GM23248 (cell line): ENCODE data around the gene MARCHF4. TPM values are rescaled to one million over a fixed set of nuclear protein-coding genes. Genes with fewer than 3 reads are reported as not detected.
A peak's percentile ranks its signal among the peaks of the same experiment; 100 is the strongest.

Source experiments
- DNase-seq: peaks from one replicate; pipeline ENCODE4 v3.0.0-alpha.2; 2015
- H2AFZ ChIP-seq: fragments of 200-600 bp; sonication (generic); 2 replicates; pipeline ENCODE4 v1.6.1; 2016; ENCODE audit warnings: antibody characterized with exemption
- H3F3A ChIP-seq: fragments of 200-600 bp; sonication (generic); 2 replicates; pipeline ENCODE4 v1.6.1; 2016; ENCODE audit warnings: mild to moderate bottlenecking, antibody characterized with exemption, mixed run types; ENCODE audit not compliant: insufficient read depth
- H3K27ac ChIP-seq: fragments of 200-600 bp; sonication (generic); 2 replicates; pipeline ENCODE4 v1.5.1; 2016; ENCODE audit warnings: mild to moderate bottlenecking
- H3K27me3 ChIP-seq: fragments of 200-600 bp; sonication (generic); replicated peaks from 2 replicates; pipeline ENCODE4 v1.6.1; 2016; ENCODE audit warnings: mild to moderate bottlenecking; ENCODE audit not compliant: insufficient read depth
- H3K36me3 ChIP-seq: fragments of 200-600 bp; sonication (generic); 2 replicates; pipeline ENCODE4 v1.6.1; 2016; ENCODE audit warnings: low read depth, mild to moderate bottlenecking
- H3K4me1 ChIP-seq: fragments of 200-600 bp; sonication (generic); 2 replicates; pipeline ENCODE4 v1.6.1; 2016; ENCODE audit warnings: mild to moderate bottlenecking; ENCODE audit not compliant: insufficient read depth
- H3K4me2 ChIP-seq: fragments of 200-600 bp; sonication (generic); one replicate; pipeline ENCODE4 v1.6.1; 2016; ENCODE audit warnings: mild to moderate bottlenecking; ENCODE audit not compliant: unreplicated experiment
- H3K4me3 ChIP-seq: fragments of 200-600 bp; sonication (generic); 2 replicates; pipeline ENCODE4 v1.5.1; 2016; ENCODE audit warnings: mild to moderate bottlenecking
- H3K79me2 ChIP-seq: fragments of 200-600 bp; sonication (generic); 2 replicates; pipeline ENCODE4 v1.6.1; 2016; ENCODE audit warnings: mild to moderate bottlenecking; ENCODE audit not compliant: insufficient read depth
- H3K9ac ChIP-seq: fragments of 200-600 bp; sonication (generic); 2 replicates; pipeline ENCODE4 v1.6.1; 2016; ENCODE audit warnings: mild to moderate bottlenecking
- H3K9me2 ChIP-seq: fragments of 200-600 bp; sonication (generic); 2 replicates; pipeline ENCODE4 v1.6.1; 2016; ENCODE audit warnings: mixed run types, mild to moderate bottlenecking, moderate library complexity; ENCODE audit not compliant: insufficient read depth
- H3K9me3 ChIP-seq: fragments of 200-600 bp; sonication (generic); one replicate; pipeline ENCODE4 v1.6.1; 2017; ENCODE audit warnings: low read depth
- H4K20me1 ChIP-seq: fragments of 200-600 bp; sonication (generic); 2 replicates; pipeline ENCODE4 v1.6.0; 2016; ENCODE audit not compliant: insufficient read depth
- EZH2 ChIP-seq: fragments of 200-600 bp; sonication (generic); IDR thresholded peaks from 2 replicates; pipeline ENCODE4 v1.6.1; 2018; ENCODE audit warnings: antibody characterized with exemption, mild to moderate bottlenecking; ENCODE audit not compliant: insufficient read depth, poor library complexity, severe bottlenecking
- EZH2phosphoT487 ChIP-seq: fragments of 200-600 bp; sonication (generic); IDR thresholded peaks from 2 replicates; pipeline ENCODE4 v1.6.1; 2018; ENCODE audit warnings: antibody characterized with exemption, moderate library complexity, mild to moderate bottlenecking, low read depth; ENCODE audit not compliant: insufficient read depth
- WGBS, 2 experiments: methylation state at CpG; one replicate each; pipeline ENCODE4 v1.1.6; 2015 to 2017; ENCODE audit warnings: low lambda C conversion rate in 2 of 2, low coverage in 1 of 2; ENCODE audit errors: missing lambda C conversion rate in 2 of 2; 5-methylcytosine and 5-hydroxymethylcytosine counted together
- in situ Hi-C: fragments of 300-500 bp; cut with MboI; formaldehyde crosslinking; loops from 2 replicates; pipeline ENCODE4 v1.15.0; 2020
- polyA plus RNA-seq: library from polyadenylated mRNA; unstranded; fragments of >200 nt; fragmentation: Nextera tagmentation; extraction: Ambion mirVana; gene quantifications from 2 replicates; pipeline ENCODE4 v1.2.1, GENCODE V29; 2016
- total RNA-seq: library from RNA; depleted of rRNA; stranded (reverse); fragments of >200 nt; shearing (Covaris generic); gene quantifications from 2 replicates; pipeline ENCODE4 v1.2.3, GENCODE V29; 2014

The MARCHF4 gene
- total and polyA plus RNA-seq, 2 experiments from 2014 or later: 7.8 to 14.5 TPM

GRCh38 chr2:216392945-216393840 lies 20.9 kb upstream of the MARCHF4 start:
- no peak for DNase-seq
- in situ Hi-C loops: no loop called here
- H3K79me2 ChIP-seq: no peaks in the 10 kb centered on the region
- no peaks in the 10 kb centered on the region for H4K20me1 ChIP-seq
- no peak overlapping the region for H3K4me2 ChIP-seq
- H3K36me3 ChIP-seq: no peaks in the 10 kb centered on the region
- H3K9ac ChIP-seq: no peak overlapping the region
- no peak overlapping the region for H3K4me3 ChIP-seq
- peaks cover 7% of the 10 kb centered on the region for H3K4me1 ChIP-seq
- no peak overlapping the region for H3K27ac ChIP-seq
- peaks cover 18% of the 10 kb centered on the region; the same call in 1 of the 2 replicates for H3F3A ChIP-seq
- no peak overlapping the region for H2AFZ ChIP-seq
- no peaks in the 10 kb centered on the region for H3K9me3 ChIP-seq
- TF ChIP-seq EZH2phosphoT487 (no peak), EZH2 (no peak)
- H3K27me3 ChIP-seq: no peaks in the 10 kb centered on the region
- H3K9me2 ChIP-seq: no peaks in the 10 kb centered on the region
- 73 to 75% methylated on average over 12 of the region's 12 CpGs for WGBS, 2 experiments

DNA sequence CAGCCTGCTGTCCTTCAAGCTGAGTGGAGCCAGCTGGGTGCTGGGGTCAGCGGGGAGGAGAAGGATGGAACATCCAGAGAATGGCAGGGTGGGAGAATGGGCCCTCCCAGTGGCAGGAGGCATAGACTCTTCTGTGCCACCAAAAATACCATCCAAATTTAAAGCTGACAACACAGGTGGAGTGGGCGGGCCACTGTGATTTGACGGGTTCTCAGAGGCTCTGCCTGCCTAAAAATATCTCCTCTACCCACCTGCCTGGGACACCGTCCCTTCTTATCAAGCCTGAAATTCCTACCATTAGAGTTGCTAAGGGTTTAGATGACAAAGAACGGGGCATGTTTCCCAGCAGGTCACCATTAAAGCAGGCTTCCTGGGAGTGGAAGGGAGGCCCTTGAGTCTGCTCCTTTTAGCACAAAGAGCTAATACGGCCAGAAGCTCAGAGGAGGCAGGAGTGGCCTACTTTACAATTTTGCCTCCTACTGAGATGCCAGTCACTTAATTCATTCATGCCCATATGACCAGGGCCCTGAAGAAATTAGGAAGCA lies 19.8 kb upstream of the MARCHF4 start:
- DNase-seq: no peak

GRCh38 chr2:216391401-216391800 lies 19.1 kb upstream of the MARCHF4 start:
- no peak overlapping the region for H2AFZ ChIP-seq
- in situ Hi-C loops: no loop called here

More for the DNA sequence above, 19.8 kb upstream of the MARCHF4 start:
- H3K79me2 ChIP-seq: no peaks in the 10 kb centered on the region
- no peaks in the 10 kb centered on the region for H3K9me2 ChIP-seq
- in situ Hi-C loops: no loop called here
- H3K4me2 ChIP-seq: no peak overlapping the region
- no peak overlapping the region for H3K27ac ChIP-seq
- H4K20me1 ChIP-seq: no peaks in the 10 kb centered on the region
- no peaks in the 10 kb centered on the region for H3K27me3 ChIP-seq
- no peaks in the 10 kb centered on the region for H3K36me3 ChIP-seq
- no peak overlapping the region for H2AFZ ChIP-seq
- 70 to 82% methylated on average over 6 of the region's 6 CpGs for WGBS, 2 experiments
- H3K9ac ChIP-seq: no peak overlapping the region
- H3K9me3 ChIP-seq: no peaks in the 10 kb centered on the region
- TF ChIP-seq EZH2 (no peak), EZH2phosphoT487 (no peak)
- peaks cover 7% of the 10 kb centered on the region for H3K4me1 ChIP-seq
- H3K4me3 ChIP-seq: no peak overlapping the region
- peaks cover 18% of the 10 kb centered on the region; the same call in 1 of the 2 replicates for H3F3A ChIP-seq

DNA sequence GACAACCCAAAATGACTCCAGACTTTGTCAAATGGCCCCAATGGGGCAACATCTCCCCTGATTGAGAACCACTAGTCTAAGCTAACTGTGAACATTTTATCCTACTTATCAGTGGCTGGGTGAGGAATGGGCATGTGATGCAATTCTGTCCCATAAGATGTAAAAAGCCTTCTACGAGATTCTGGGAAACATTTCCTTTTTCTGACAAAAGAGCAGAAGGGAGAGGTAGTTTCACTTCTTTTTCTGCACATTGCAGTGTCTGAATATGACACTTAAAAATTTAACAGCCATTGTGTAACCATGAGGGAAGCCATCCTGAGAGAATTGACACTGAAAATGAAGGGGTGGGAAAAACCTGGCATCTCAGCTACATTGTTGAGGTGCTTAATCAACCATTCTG lies 17.3 kb upstream of the MARCHF4 start:
- DNase-seq: peak; percentile 73
- in situ Hi-C loops: no loop called here
- WGBS, 2 experiments: 36 to 45% methylated on average over 1 of the region's 1 CpG

More at GRCh38 chr2:216391401-216391800, 19.1 kb upstream of the MARCHF4 start:
- Histone ChIP-seq H3K4me2 (no peak overlapping the region), H3K4me1 (peaks cover 7% of the 10 kb centered on the region), H3K36me3 (no peaks in the 10 kb centered on the region), H3K9me3 (no peaks in the 10 kb centered on the region), H3K27ac (no peak overlapping the region), H4K20me1 (no peaks in the 10 kb centered on the region), H3K9ac (no peak overlapping the region), H3K4me3 (no peak overlapping the region), H3F3A (peaks cover 18% of the 10 kb centered on the region; the same call in 1 of the 2 replicates), H3K79me2 (no peaks in the 10 kb centered on the region), H3K27me3 (no peaks in the 10 kb centered on the region), H3K9me2 (no peaks in the 10 kb centered on the region)
- 82 to 90% methylated on average over 6 of the region's 6 CpGs for WGBS, 2 experiments
- DNase-seq: peak; percentile 17
- TF ChIP-seq EZH2phosphoT487: no peak
- TF ChIP-seq EZH2: no peak

More for the DNA sequence above, 17.3 kb upstream of the MARCHF4 start:
- H3K27ac ChIP-seq: peak overlapping the region; percentile 61
- TF ChIP-seq EZH2phosphoT487 (no peak), EZH2 (no peak)
- peaks cover 18% of the 10 kb centered on the region; the same call in 1 of the 2 replicates for H3F3A ChIP-seq
- no peaks in the 10 kb centered on the region for H3K9me3 ChIP-seq
- H4K20me1 ChIP-seq: no peaks in the 10 kb centered on the region
- H3K27me3 ChIP-seq: no peaks in the 10 kb centered on the region
- peak overlapping the region; percentile 13 for H3K4me2 ChIP-seq
- no peaks in the 10 kb centered on the region for H3K36me3 ChIP-seq
- H3K4me3 ChIP-seq: no peak overlapping the region
- peaks cover 7% of the 10 kb centered on the region for H3K4me1 ChIP-seq
- H2AFZ ChIP-seq: peak overlapping the region; percentile 24; the same call in 1 of the 2 replicates
- H3K9ac ChIP-seq: no peak overlapping the region
- H3K9me2 ChIP-seq: no peaks in the 10 kb centered on the region
- no peaks in the 10 kb centered on the region for H3K79me2 ChIP-seq
